Measurements from ENCODE around the gene ARHGEF37.
A peak's percentile ranks its signal among the peaks of the same experiment; 100 is the strongest.
"Not testable (repeated sequence)": the region's sequence is repeated elsewhere in the genome, so short reads cannot be mapped to it uniquely, and the experiment has no call there.

ARHGEF37 gene, protein sequence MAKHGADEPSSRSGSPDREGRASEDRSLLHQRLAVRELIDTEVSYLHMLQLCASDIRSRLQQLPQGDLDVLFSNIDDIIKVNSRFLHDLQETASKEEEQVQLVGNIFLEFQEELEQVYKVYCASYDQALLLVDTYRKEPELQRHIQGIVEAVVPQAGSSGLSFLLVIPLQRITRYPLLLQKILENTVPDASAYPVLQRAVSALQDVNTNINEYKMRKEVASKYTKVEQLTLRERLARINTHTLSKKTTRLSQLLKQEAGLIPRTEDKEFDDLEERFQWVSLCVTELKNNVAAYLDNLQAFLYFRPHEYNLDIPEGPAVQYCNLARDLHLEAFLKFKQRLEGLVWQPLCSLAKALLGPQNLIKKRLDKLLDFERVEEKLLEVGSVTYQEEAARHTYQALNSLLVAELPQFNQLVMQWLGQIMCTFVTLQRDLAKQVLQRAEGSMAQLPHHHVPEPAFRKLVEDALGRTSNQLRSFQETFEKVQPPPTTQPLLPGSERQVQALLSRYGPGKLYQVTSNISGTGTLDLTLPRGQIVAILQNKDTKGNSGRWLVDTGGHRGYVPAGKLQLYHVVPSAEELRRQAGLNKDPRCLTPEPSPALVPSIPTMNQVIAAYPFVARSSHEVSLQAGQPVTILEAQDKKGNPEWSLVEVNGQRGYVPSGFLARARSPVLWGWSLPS

DNA sequence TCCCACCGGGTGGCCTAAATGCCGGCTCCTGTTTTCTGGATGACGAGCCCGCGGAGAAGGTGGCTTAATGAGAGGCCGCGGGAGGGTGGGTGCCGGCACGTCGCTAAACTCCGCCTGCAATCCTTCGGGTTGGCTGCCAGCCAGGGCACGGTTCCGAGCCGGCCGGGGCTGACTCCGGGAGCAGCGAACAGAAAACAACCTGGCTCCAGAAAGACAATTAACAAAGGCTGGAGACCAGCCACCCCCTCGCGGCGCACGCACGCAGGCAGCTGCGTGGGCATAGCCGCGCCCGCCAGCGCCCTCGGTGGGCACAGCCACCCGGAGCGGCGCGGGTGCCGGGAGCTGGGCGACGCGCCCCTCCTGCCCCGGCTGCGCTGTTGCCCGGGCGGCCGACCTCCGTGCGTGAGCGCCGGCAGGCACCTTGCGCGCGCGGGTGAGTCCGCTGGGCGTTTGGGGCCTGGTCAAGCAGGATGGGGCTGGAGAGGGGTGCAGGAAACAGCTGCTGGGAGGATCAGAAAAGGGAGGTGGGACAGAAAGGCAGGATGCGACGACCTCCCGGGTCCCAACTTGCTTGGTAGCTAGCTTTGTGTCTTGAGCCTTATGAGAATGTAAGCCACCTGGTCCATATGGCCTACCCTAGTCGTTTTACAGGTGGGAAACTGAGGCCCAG is at the start of gene ARHGEF37:
ARHGEF37 (plus strand) TSS at position 307 of the 670 bp plus-strand sequence. CDS start 16,272 bp downstream, outside the sequence.
- Histone ChIP-seq H2AFZ (ENCODE audit: low read depth, low read length) (peak within 1 kb of the TSS; percentile 18), H3K4me3 (ENCODE audit: low read length) (peak within 1 kb of the TSS; percentile 72), H3K27me3 (ENCODE audit: low read depth, low read length) (no peaks in the 10 kb centered on the region; the same call in 1 of the 2 replicates), H4K20me1 (ENCODE audit: insufficient read depth, low read length) (no peaks in the 10 kb centered on the region), H3K9ac (ENCODE audit: low read length) (peak within 1 kb of the TSS; percentile 37; the same call in 1 of the 2 replicates), H3K4me1 (ENCODE audit: low read length) (peaks cover 7% of the 10 kb centered on the region; the same call in 1 of the 2 replicates), H3K27ac (ENCODE audit: low read length) (no peak within 1 kb of the TSS), H3K36me3 (replicated peaks; ENCODE audit: low read depth, low read length) (no peaks in the 10 kb centered on the region), H3K4me2 (ENCODE audit: low read length) (peak within 1 kb of the TSS; percentile 88), H3K9me3 (ENCODE audit: insufficient read depth, low read length) (no peaks in the 10 kb centered on the region), H3K79me2 (ENCODE audit: low read length) (no peaks in the 10 kb centered on the region)
- TF ChIP-seq, protein P1, sequence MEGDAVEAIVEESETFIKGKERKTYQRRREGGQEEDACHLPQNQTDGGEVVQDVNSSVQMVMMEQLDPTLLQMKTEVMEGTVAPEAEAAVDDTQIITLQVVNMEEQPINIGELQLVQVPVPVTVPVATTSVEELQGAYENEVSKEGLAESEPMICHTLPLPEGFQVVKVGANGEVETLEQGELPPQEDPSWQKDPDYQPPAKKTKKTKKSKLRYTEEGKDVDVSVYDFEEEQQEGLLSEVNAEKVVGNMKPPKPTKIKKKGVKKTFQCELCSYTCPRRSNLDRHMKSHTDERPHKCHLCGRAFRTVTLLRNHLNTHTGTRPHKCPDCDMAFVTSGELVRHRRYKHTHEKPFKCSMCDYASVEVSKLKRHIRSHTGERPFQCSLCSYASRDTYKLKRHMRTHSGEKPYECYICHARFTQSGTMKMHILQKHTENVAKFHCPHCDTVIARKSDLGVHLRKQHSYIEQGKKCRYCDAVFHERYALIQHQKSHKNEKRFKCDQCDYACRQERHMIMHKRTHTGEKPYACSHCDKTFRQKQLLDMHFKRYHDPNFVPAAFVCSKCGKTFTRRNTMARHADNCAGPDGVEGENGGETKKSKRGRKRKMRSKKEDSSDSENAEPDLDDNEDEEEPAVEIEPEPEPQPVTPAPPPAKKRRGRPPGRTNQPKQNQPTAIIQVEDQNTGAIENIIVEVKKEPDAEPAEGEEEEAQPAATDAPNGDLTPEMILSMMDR (IDR thresholded peaks at IDR 0.05; ENCODE audit: low read depth, low read length) = no peak
- no peak for TF ChIP-seq EZH2phosphoT487 (IDR thresholded peaks at IDR 0.05; ENCODE audit: low read depth)

DNA sequence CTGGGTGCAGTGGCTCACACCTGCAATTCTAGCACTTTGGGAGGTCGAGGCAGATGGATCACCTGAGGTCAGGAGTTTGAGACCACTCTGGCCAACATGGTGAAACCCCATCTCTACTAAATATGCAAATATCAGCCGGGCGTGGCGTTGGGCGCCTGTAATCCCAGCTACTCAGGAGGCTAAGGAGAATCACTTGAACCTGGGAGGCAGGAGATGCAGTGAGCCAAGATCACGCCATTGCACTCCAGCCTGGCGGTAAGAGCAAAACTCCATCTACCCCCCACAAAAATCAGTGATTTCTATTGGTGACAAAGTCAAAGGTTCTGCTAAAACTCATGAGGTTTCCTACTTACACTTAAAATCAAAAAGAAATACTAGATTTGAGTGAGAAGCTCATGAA is 48.9 kb upstream of the ARHGEF37 start:
- Histone ChIP-seq H2AFZ (ENCODE audit: low read depth, low read length) (no peak overlapping the region), H3K27ac (ENCODE audit: low read length) (no peak overlapping the region), H4K20me1 (ENCODE audit: insufficient read depth, low read length) (peaks cover 68% of the 10 kb centered on the region), H3K4me2 (ENCODE audit: low read length) (no peak overlapping the region), H3K9ac (ENCODE audit: low read length) (no peak overlapping the region), H3K36me3 (replicated peaks; ENCODE audit: low read depth, low read length) (peaks cover 4% of the 10 kb centered on the region), H3K79me2 (ENCODE audit: low read length) (peaks cover 100% of the 10 kb centered on the region), H3K4me3 (ENCODE audit: low read length) (no peak overlapping the region), H3K4me1 (ENCODE audit: low read length) (no peaks in the 10 kb centered on the region), H3K27me3 (ENCODE audit: low read depth, low read length) (no peaks in the 10 kb centered on the region), H3K9me3 (ENCODE audit: insufficient read depth, low read length) (no peaks in the 10 kb centered on the region)
- no peak for TF ChIP-seq EZH2phosphoT487 (IDR thresholded peaks at IDR 0.05; ENCODE audit: low read depth)
- TF ChIP-seq, protein P1 (IDR thresholded peaks at IDR 0.05; ENCODE audit: low read depth, low read length) = no peak

DNA sequence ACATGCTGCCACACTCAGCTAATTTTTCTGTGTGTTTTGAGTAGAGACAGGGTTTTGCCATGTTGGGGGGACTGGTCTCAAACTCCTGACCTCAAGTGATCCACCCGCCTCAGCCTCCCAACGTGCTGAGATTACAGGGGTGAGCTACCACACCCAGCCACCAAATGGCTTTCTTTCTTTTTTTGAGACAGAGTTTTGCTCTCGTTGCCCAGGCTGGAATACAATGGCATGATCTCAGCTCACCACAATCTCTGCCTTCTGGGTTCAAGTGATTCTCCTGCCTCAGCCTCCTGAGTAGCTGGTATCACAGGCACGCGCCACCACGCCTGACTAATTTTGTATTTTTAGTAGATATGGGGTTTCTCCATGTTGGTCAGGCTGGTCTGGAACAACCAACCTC is 45.5 kb upstream of the ARHGEF37 start:
- not testable (repeated sequence) for H3K4me1 ChIP-seq (ENCODE audit: low read length); H3K9me3 ChIP-seq (ENCODE audit: insufficient read depth, low read length); H3K36me3 ChIP-seq (replicated peaks; ENCODE audit: low read depth, low read length); H3K4me2 ChIP-seq (ENCODE audit: low read length); H3K4me3 ChIP-seq (ENCODE audit: low read length); H3K9ac ChIP-seq (ENCODE audit: low read length); H3K27me3 ChIP-seq (ENCODE audit: low read depth, low read length); H3K27ac ChIP-seq (ENCODE audit: low read length); H2AFZ ChIP-seq (ENCODE audit: low read depth, low read length)
- Histone ChIP-seq H4K20me1 (ENCODE audit: insufficient read depth, low read length) (peaks cover 54% of the 10 kb centered on the region), H3K79me2 (ENCODE audit: low read length) (peaks cover 100% of the 10 kb centered on the region)

DNA sequence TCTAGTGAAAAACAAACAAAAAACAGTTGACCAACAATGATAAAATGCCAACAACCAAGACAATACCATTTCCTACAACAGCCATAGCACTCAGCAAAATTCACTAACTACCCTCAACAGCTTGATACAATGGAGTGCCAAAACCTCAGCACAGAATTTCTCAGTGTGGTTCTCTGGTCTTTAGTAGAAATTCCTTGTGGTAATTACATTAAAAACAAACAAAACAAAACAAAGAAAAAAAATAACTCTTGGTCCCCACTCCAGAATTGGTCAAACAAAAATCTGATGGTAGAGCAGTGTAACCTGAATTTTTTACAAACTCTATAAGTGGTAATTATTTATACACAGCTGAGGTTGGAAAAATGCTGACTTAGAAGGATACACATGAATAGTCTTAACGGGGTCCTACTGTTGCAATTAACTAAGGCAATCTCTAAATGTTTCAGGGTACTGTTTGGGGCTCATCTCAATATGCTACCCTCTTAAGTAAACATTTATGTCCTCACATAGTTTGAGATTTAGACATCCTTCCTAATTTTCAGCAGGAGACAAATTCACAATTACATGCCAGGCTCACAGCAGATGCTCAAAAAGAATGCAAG is 43.8 kb upstream of the ARHGEF37 start:
- H4K20me1 ChIP-seq (ENCODE audit: insufficient read depth, low read length) = peaks cover 45% of the 10 kb centered on the region
- no peak overlapping the region for H3K27ac ChIP-seq (ENCODE audit: low read length)
- no peak overlapping the region for H3K4me3 ChIP-seq (ENCODE audit: low read length)
- TF ChIP-seq EZH2phosphoT487 (IDR thresholded peaks at IDR 0.05; ENCODE audit: low read depth) = no peak
- TF ChIP-seq, protein P1 (IDR thresholded peaks at IDR 0.05; ENCODE audit: low read depth, low read length) = no peak
- H3K4me2 ChIP-seq (ENCODE audit: low read length) = no peak overlapping the region
- no peak overlapping the region for H2AFZ ChIP-seq (ENCODE audit: low read depth, low read length)
- no peaks in the 10 kb centered on the region for H3K9me3 ChIP-seq (ENCODE audit: insufficient read depth, low read length)
- H3K9ac ChIP-seq (ENCODE audit: low read length) = no peak overlapping the region
- no peaks in the 10 kb centered on the region for H3K4me1 ChIP-seq (ENCODE audit: low read length)
- H3K36me3 ChIP-seq (replicated peaks; ENCODE audit: low read depth, low read length) = peaks cover 8% of the 10 kb centered on the region
- peaks cover 97% of the 10 kb centered on the region for H3K79me2 ChIP-seq (ENCODE audit: low read length)
- no peaks in the 10 kb centered on the region for H3K27me3 ChIP-seq (ENCODE audit: low read depth, low read length)
